Measurements from ENCODE around the gene SEMA5B. TPM values are rescaled to one million over a fixed set of nuclear protein-coding genes. Genes with fewer than 3 reads are reported as not detected.

Gene SEMA5B
- total and polyA plus RNA-seq, 9 of the 15 experiments (the other 6 are each of a cell fraction or from before 2014, with no cell fraction given): not detected

DNA sequence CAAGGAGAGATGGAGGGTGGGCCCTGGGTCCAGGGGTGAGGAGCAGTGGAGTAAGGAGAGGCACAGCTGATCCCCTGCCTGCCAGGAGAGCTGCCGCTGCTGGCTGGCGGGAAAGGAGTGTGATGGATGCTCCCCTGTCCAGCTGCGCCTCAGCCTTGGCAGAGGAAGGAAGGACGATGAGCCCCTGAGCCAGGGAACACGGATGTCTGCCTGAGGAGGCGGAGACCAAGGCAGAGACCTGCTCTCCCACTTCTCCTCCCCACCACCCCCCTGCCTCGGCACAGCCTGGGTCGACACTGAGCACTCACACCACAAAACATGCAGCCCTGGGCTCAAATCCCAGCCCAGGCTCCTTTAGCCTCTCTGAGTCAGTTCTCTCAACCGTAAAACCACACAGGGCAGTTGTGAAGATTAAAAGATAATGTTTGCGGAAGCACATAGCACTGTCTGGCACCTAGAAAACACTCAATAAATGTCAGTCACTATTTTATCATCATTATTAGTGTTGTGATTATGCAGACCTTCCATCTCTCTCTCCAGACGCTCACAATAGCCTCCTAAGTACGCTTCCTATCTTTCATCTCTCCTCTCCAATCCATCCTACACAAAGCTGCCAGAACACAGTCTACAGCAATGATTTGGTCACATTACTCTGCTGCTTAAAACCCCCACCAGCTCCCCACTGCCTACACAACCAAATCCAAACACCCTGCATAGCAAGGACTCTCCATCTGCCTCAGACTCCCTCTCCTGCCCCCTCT, 52.2 kb downstream of the SEMA5B start (continued):
- no peak for TF ChIP-seq ZBTB1 (CRISPR knock-in tag; IDR thresholded peaks at IDR 0.05; ENCODE audit: borderline replicate concordance, low read depth)
- no peak for TF ChIP-seq HDAC8 (tag; IDR thresholded peaks at IDR 0.05)
- no peak for TF ChIP-seq ZFPM2 (CRISPR knock-in tag; IDR thresholded peaks at IDR 0.05)
- TF ChIP-seq NFIC (IDR thresholded peaks at IDR 0.05): no peak
- TF ChIP-seq CBX3 (IDR thresholded peaks at IDR 0.05; ENCODE audit: borderline replicate concordance in 1 of 2, low read length in 2 of 2): no peak
- no peak for TF ChIP-seq PHF21A (IDR thresholded peaks at IDR 0.05; ENCODE audit: borderline replicate concordance, low read depth)
- no peak for TF ChIP-seq MYBL2 (IDR thresholded peaks at IDR 0.05; ENCODE audit: low read depth)
- TF ChIP-seq MYBL2 (CRISPR knock-in tag; IDR thresholded peaks at IDR 0.05; ENCODE audit: borderline replicate concordance): no peak
- TF ChIP-seq, protein P1, sequence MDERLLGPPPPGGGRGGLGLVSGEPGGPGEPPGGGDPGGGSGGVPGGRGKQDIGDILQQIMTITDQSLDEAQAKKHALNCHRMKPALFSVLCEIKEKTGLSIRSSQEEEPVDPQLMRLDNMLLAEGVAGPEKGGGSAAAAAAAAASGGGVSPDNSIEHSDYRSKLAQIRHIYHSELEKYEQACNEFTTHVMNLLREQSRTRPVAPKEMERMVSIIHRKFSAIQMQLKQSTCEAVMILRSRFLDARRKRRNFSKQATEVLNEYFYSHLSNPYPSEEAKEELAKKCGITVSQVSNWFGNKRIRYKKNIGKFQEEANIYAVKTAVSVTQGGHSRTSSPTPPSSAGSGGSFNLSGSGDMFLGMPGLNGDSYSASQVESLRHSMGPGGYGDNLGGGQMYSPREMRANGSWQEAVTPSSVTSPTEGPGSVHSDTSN (CRISPR knock-in tag; IDR thresholded peaks at IDR 0.05; ENCODE audit: low read depth): no peak
- TF ChIP-seq, protein P1 (tag; conservative IDR thresholded peaks at IDR 0.05; ENCODE audit: low read depth): peak; percentile 36; the same call in 1 of the 2 replicates
- peak; percentile 21 for TF ChIP-seq MEIS2 (IDR thresholded peaks at IDR 0.05; ENCODE audit: partially characterized antibody)
- TF ChIP-seq SMARCE1 (IDR thresholded peaks at IDR 0.05): no peak; the same call in 1 of the 2 replicates
- TF ChIP-seq, protein P2, sequence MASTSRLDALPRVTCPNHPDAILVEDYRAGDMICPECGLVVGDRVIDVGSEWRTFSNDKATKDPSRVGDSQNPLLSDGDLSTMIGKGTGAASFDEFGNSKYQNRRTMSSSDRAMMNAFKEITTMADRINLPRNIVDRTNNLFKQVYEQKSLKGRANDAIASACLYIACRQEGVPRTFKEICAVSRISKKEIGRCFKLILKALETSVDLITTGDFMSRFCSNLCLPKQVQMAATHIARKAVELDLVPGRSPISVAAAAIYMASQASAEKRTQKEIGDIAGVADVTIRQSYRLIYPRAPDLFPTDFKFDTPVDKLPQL (IDR thresholded peaks at IDR 0.05; ENCODE audit: extremely low read depth, insufficient read length): no peak
- TF ChIP-seq, protein P3, sequence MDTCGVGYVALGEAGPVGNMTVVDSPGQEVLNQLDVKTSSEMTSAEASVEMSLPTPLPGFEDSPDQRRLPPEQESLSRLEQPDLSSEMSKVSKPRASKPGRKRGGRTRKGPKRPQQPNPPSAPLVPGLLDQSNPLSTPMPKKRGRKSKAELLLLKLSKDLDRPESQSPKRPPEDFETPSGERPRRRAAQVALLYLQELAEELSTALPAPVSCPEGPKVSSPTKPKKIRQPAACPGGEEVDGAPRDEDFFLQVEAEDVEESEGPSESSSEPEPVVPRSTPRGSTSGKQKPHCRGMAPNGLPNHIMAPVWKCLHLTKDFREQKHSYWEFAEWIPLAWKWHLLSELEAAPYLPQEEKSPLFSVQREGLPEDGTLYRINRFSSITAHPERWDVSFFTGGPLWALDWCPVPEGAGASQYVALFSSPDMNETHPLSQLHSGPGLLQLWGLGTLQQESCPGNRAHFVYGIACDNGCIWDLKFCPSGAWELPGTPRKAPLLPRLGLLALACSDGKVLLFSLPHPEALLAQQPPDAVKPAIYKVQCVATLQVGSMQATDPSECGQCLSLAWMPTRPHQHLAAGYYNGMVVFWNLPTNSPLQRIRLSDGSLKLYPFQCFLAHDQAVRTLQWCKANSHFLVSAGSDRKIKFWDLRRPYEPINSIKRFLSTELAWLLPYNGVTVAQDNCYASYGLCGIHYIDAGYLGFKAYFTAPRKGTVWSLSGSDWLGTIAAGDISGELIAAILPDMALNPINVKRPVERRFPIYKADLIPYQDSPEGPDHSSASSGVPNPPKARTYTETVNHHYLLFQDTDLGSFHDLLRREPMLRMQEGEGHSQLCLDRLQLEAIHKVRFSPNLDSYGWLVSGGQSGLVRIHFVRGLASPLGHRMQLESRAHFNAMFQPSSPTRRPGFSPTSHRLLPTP (IDR thresholded peaks at IDR 0.05; ENCODE audit: borderline replicate concordance, extremely low read depth, insufficient read length): no peak
- TF ChIP-seq THRAP3 (IDR thresholded peaks at IDR 0.05; ENCODE audit: borderline replicate concordance): no peak
- TF ChIP-seq ZFP1 (CRISPR knock-in tag; IDR thresholded peaks at IDR 0.05): no peak
- TF ChIP-seq ELF2 (CRISPR knock-in tag; IDR thresholded peaks at IDR 0.05): no peak
- no peak for TF ChIP-seq NFYB (IDR thresholded peaks at IDR 0.05; ENCODE audit: extremely low read depth, insufficient read length)
- TF ChIP-seq ZNF699 (CRISPR knock-in tag; IDR thresholded peaks at IDR 0.05; ENCODE audit: insufficient replicate concordance): no peak
- no peak for TF ChIP-seq RUNX1 (IDR thresholded peaks at IDR 0.05; ENCODE audit: low read depth)
- TF ChIP-seq, protein P4, sequence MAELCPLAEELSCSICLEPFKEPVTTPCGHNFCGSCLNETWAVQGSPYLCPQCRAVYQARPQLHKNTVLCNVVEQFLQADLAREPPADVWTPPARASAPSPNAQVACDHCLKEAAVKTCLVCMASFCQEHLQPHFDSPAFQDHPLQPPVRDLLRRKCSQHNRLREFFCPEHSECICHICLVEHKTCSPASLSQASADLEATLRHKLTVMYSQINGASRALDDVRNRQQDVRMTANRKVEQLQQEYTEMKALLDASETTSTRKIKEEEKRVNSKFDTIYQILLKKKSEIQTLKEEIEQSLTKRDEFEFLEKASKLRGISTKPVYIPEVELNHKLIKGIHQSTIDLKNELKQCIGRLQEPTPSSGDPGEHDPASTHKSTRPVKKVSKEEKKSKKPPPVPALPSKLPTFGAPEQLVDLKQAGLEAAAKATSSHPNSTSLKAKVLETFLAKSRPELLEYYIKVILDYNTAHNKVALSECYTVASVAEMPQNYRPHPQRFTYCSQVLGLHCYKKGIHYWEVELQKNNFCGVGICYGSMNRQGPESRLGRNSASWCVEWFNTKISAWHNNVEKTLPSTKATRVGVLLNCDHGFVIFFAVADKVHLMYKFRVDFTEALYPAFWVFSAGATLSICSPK (IDR thresholded peaks at IDR 0.05; ENCODE audit: borderline replicate concordance): no peak

Measured in K562 (cell line).